SK-N-SH treated with all-trans-retinoic acid at 6 μM for 48 hours (cell line): ENCODE measurements around the gene ZNF442.
"Not testable (repeated sequence)": the region's sequence is repeated elsewhere in the genome, so short reads cannot be mapped to it uniquely, and the experiment has no call there.

ENCODE experiments used
- ATAC-seq: fragments of 200-7000 bp; cut with Tn5 transposase; 3 replicates; pipeline ENCODE4 v1.9.1; 2020; ENCODE audit warnings: mild to moderate bottlenecking, moderate library complexity
- CREB5 ChIP-seq: fragments of 250-450 bp; sonication (Bioruptor Pico); IDR thresholded peaks from 2 replicates; pipeline ENCODE4 v1.5.1; 2020; ENCODE audit warnings: low read depth, mild to moderate bottlenecking, moderate library complexity
- CSDC2 ChIP-seq: fragments of 250-450 bp; sonication (Bioruptor Pico); IDR thresholded peaks from 2 replicates; pipeline ENCODE4 v1.5.0; 2020; ENCODE audit warnings: mild to moderate bottlenecking, moderate library complexity
- ISL1 ChIP-seq: fragments of 250-450 bp; sonication (Bioruptor Pico); IDR thresholded peaks from 2 replicates; pipeline ENCODE4 v2.1.2; 2022; ENCODE audit warnings: mild to moderate bottlenecking, moderate library complexity
- PPARA ChIP-seq: fragments of 250-450 bp; sonication (Bioruptor Pico); IDR thresholded peaks from 2 replicates; pipeline ENCODE4 v1.5.0; 2020; ENCODE audit warnings: mild to moderate bottlenecking, borderline replicate concordance
- TSHZ2 ChIP-seq: fragments of 250-450 bp; sonication (Bioruptor Pico); IDR thresholded peaks from 2 replicates; pipeline ENCODE4 v1.5.0; 2020; ENCODE audit warnings: mild to moderate bottlenecking, moderate library complexity
- ZFP3 ChIP-seq: fragments of 250-450 bp; sonication (Bioruptor Pico); IDR thresholded peaks from 2 replicates; pipeline ENCODE4 v1.5.0; 2020; ENCODE audit warnings: mild to moderate bottlenecking, moderate library complexity
- TF ChIP-seq, protein P1 (sequence below): fragments of 250-450 bp; sonication (Bioruptor Pico); IDR thresholded peaks from 2 replicates; pipeline ENCODE4 v1.8.0; 2020; ENCODE audit warnings: mild to moderate bottlenecking, moderate library complexity, borderline replicate concordance

ZNF442 gene

GRCh38 chr19:12365236-12366162 is at the start of gene ZNF442:
Gene ZNF442 (minus strand): TSS chr19:12365683. CDS start chr19:12363631, 2,052 bp downstream.
- TF ChIP-seq TSHZ2 (CRISPR knock-in tag), result no peak
- TF ChIP-seq ZFP3 (CRISPR knock-in tag), result 0 out of 2 replicates have a peak, but pooled peaks have one; percentile 48
- TF ChIP-seq, all 23 proteins: peak for 1
- ATAC-seq, result peak; percentile 98

- TF ChIP-seq CREB5 (CRISPR knock-in tag), result no peak
- no peak for ATAC-seq
Measured at GRCh38 chr19:12411893-12412292, 46.4 kb upstream of the ZNF442 start.

GRCh38 chr19:12400633-12401502 is 35.4 kb upstream of the ZNF442 start, which contains the start of gene ZNF799:
Gene ZNF799 (minus strand): TSS chr19:12401271. CDS start chr19:12401070, 201 bp downstream.
- TF ChIP-seq PPARA (CRISPR knock-in tag), result no peak
- TF ChIP-seq CREB5 (CRISPR knock-in tag), result no peak
- TF ChIP-seq CSDC2 (CRISPR knock-in tag), result no peak
- TF ChIP-seq, protein P1, sequence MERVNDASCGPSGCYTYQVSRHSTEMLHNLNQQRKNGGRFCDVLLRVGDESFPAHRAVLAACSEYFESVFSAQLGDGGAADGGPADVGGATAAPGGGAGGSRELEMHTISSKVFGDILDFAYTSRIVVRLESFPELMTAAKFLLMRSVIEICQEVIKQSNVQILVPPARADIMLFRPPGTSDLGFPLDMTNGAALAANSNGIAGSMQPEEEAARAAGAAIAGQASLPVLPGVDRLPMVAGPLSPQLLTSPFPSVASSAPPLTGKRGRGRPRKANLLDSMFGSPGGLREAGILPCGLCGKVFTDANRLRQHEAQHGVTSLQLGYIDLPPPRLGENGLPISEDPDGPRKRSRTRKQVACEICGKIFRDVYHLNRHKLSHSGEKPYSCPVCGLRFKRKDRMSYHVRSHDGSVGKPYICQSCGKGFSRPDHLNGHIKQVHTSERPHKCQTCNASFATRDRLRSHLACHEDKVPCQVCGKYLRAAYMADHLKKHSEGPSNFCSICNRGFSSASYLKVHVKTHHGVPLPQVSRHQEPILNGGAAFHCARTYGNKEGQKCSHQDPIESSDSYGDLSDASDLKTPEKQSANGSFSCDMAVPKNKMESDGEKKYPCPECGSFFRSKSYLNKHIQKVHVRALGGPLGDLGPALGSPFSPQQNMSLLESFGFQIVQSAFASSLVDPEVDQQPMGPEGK (CRISPR knock-in tag), result no peak
- TF ChIP-seq ISL1 (CRISPR knock-in tag), result no peak
- TF ChIP-seq TSHZ2 (CRISPR knock-in tag), result 0 out of 2 replicates have a peak, but pooled peaks have one; percentile 17
- peak; percentile 97 for ATAC-seq

- ATAC-seq, result peak; percentile 52
Measured at GRCh38 chr19:12399901-12400632, 34.6 kb upstream of the ZNF442 start.

DNA sequence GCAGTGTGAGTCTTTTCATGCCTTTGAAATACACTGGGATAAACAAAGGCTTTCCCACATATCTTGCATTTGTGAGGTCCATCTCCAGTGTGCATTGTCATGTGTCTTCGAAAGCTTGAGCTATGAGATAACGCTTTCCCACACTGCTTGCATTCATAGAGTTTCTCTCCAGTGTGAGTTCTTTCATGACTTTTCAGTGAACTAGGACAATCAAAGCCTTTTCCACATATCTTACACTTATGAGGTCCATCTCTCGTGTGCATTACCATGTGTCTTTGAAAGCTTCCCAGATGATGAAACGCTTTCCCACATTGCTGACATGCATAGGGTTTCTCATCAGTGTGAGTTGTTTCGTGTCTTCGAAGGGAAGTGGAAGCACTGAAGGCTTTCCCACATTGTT is 25.7 kb upstream of the ZNF442 start:
- not testable (repeated sequence) for ATAC-seq

DNA sequence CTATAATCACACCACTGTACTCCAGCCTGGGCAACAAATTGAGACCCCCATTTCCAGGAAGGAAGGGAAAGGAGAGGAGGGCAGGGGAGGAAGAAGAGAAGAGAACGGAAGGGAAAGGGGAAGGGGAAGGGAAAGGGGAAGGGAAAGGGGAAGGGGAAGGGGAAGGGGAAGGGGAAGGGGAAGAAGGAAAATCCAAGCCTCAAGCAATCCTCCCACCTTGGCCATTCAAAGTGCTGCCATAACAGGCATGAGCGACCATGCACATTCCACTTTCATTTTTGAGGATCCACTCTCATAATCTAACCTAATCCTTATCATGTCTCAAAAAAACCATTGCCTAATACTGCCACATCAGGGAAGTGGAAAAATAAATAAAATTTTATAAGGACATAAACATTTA is 20.9 kb upstream of the ZNF442 start:
- ATAC-seq, result not testable (repeated sequence)
